Kidney tubule cell (primary cell): ENCODE data around the gene NDUFA12.

Source experiments
- DNase-seq: peaks from one replicate; pipeline ENCODE4 v3.0.0-alpha.2; 2018; ENCODE audit warnings: low spot score

NDUFA12 gene

DNA sequence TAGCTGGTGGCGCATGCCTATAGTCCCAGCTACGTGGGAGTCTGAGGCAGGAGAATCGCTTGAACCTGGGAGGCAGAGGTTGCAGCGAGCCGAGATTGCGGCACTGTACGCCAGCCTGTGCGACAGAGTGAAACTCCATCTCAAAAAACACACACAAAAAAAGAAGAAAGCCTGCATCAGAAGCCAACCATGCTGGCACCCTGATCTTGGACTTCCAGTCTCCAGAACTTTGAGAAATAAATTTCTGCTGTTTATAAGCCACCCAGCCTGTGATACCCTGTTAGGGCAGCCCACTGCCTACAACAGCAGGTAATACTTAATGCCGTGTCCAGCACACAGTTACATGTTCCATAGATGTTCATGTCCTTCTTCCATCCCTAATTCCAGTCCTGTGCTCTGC, 62.7 kb downstream of the NDUFA12 start:
- no peak for DNase-seq

DNA sequence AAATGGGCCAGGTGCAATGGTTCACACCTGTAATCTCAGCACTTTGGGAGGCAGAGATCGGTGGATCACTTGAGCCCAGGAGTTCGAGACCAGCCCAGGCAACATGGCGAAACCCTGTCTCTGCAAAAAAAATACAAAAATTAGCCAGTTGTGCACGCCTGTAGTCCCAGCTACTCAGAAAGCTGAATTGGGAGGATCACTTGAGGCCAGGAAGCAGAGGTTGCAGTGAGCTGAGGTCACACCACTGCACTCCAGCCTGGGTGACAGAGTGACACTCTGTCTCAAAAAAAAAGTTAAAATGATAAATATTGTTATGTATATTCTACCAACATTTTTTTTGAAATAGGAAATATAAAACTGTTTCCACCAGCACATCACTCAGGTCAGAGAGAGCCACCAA, 64.9 kb downstream of the NDUFA12 start:
- no peak for DNase-seq

DNA sequence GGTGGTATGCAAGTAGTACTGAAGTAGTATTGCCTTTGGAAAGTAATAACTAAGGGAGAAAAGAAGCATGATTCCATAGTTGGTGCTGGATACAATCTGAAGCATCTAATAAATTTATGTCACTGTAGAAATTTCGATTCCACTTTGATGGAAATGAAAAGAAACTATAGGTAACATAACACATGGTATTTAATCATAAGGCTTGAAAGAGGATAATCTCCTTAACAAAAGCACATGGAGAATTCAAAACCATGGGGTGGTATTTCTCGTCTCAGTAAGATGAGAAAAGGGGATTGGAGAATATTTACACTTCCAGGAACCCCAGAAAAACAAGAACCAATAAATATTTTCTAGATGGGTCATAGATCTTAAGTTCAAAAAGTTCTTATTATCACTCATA, 72.7 kb downstream of the NDUFA12 start:
- no peak for DNase-seq

DNA sequence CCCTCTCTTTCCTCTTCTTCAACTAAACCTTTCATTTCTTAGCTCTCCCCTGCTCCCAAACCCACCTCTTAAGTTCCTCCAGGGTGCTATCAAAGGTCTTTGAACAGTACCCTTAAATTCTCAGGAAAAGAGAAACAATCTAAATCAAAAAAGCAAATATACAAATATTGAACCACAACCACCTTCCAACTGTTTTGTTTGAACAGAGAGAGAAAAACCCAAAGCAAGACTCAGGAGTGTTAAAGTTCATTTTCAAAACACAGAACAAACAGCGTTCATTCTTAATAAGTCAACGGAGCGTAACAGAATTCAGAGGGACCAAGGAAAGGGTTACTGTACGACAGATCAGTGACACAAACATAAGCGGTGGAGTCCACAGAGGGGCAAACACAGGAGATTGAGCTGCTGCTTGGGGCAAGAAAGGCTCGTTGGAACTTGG, 73.3 kb downstream of the NDUFA12 start:
- no peak for DNase-seq

DNA sequence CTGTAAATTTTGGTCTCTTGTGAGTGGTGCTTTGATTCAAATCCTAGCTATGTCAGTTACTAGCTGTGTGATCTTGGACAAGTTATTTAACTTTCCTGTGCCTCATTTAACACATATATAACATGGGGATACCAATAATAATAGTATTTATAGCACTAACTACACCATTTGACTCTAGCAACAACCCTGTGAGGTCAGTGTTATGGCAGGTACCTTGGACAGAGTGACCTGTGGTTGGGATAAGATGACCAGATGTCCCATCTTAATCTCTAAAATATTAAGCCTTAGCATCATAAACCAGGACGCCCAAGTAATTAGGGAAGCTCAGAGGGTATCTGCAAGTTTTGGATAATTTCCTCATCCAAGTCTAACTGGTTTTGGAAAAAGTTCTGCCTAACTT, 73.7 kb downstream of the NDUFA12 start:
- DNase-seq = no peak

DNA sequence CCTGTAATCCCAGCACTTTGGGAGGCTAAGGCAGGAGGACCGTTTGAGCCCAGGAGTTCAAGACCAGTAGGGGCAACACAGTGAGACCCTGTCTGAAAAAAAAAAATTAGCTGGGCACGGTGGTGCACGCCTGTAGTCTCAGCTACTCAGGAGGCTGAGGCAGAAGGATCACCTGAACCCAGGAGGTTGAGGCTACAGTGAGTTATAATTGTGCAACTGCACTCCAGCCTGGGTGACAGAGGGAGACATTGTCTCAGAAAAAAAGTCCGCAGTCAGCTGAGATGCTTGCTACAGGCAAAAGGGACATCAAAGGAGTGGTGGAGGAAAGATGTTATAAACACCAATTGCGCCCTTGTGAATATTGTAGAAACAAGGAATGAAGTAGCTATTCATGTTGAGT, 77.8 kb downstream of the NDUFA12 start:
- no peak for DNase-seq

DNA sequence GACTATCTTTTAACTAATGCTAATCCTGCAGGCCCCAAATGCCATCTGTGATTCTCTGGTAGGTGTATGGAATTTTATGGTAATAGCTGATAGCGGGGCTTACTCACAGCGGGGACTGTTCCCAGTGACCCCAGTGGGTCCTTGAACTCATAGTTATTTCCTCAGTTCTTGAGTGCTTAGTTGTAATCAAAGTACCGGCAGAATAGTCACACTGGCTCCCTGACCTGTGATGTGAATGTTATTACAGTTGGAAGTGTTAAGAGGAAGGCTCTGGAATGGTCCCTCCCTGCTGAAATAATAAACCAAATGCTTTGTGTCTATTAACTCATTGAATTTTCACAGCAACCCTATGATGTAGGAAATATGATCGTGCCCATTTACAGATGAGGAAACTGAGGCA, 78.3 kb downstream of the NDUFA12 start:
- DNase-seq = no peak

DNA sequence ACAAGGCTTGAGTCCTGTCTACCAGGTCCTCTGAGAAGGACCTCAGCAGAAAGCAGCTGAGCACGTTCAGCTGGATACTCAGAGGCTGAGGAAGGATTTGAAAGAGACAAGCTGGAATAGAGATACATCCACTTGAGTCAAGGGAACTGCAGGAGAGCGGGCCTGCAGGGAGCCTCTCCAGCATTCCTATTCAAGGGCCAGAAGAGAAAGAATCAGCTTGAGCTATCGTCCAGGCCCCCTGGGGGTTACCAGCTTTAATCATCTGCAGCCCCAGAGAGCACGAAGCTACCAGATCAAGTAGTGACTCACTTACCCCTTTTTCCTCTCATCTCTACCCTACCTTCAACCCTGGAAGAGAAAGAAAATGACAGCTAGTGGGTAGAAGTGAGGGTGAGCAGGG, 80.9 kb downstream of the NDUFA12 start:
- no peak for DNase-seq
